Fibroblast of skin of back (primary cell): Measurements from ENCODE around the gene PRRT4. TPM values are rescaled to one million over a fixed set of nuclear protein-coding genes. Genes with fewer than 3 reads are reported as not detected.

Source experiments
- DNase-seq: peaks from one replicate; pipeline ENCODE4 v3.0.0-alpha.2; 2013
- polyA plus RNA-seq, 2 experiments: library from polyadenylated mRNA; unstranded; fragments of 120-200 nt; gene quantifications; one replicate each; pipeline ENCODE4 v1.2.1, GENCODE V29; 2013; ENCODE audit not compliant: insufficient read length in 2 of 2

PRRT4 gene
- not detected for polyA plus RNA-seq (2013, experiment 1 of 2; ENCODE audit: insufficient read length)
- 0.07 TPM for polyA plus RNA-seq (2013, experiment 2 of 2; ENCODE audit: insufficient read length)

DNA sequence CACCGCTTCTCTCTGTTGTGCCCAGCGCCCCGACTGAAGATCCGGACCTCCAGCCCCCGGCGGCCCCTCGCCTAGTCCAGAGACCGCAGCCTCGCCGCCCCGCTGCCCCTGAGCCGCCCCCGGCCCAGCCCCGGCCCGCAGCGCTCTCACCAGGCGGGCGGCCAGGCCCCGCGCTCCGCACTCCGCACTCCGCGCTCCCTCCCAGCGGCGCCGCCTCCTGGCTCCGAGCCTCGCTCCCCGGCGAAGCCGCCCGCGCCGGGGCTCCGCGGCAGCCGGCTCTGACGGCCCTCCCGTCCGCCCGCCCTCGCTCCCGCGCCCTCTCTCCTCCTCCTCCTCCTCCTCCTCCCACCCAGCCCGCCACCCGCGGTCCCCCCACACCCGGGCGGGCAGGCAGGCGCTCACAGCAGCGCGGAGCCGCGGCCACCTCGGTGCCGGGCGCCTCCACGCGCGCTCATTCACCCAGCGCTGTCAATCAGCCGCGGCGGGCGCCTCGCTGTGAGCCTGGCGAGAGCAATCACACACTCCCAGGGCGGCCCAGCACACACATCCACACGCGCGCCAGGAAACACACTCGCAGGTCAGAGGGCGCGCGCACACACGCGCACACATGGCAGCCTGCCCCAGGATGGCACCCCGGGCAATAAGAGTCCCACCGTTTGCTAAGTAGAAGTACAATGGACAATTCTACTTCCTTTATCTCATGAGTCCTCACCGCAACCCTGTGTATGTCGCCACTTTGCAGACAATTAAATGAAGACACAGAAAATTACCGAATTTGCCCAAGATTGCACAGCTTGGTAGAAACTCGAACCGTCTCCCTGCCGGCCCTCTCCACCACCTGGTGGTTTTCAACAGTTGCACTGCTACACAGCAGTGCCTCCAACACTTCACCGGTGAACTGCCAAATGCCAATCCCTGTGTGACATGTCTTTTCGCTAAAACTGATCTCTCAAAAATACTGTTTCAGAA lies at the start of gene PRRT4:
Gene PRRT4 (minus strand): TSS at position 280 of the 969 bp plus-strand sequence.
- DNase-seq: no peak

DNA sequence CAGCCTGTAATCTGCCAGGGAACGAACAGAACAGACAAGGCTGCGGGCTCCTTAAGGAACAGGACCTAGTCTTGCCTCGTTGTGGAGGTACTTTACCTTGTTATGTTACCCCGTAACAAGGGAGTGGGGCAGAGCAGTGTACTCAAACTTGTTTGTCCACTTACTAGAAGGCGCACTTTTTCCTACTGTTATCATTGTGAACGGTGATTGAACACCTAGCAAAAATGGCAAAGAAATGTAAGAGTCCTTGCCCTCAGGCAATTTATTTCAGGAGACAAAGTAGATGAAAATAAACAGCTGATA lies 48.9 kb upstream of the PRRT4 start:
- DNase-seq: no peak

DNA sequence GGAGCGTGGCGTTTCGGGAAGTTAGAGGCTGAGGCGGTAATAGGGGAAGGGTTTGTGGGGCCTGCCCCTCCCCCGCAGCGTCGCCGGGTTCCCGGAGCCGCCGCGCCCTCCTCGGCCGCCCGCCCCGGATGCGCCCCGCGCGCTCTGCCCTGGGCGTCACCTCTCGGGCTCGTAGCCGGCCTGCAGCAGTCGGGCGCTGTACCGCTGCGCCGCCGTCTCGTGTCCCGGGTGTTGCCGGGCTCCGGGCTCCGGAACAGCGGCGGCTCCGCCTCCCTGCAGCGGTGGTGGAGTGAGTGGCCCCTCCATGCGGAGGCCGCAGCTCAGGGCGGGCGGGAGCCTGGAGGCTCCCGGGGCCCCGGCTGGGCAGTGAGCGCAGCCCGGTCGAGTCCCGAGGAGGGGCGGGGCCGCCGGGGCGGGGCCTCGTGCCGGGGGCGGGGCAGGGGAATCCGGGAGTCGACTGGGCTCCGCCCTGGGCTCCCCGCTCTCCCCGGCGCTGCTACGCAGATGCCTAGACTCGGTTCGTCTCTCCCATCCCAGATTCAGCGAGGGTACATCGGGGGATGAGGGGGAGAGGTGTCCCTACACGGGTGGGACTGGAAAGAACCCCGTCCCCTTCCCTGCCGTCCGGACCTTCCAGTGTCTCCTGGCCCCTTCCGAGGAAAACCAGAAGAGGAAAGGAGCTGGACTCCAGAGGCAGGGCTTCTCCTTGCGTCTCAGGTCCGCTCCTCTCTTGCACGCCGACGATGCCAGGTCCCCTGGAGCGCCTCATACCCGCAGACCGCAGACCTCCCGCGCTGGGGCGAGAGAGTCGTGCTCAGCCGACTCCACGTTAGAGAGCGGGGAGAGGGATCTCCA lies 48.3 kb upstream of the PRRT4 start, which contains the start of gene IMPDH1:
Gene IMPDH1 (minus strand): TSS at position 387 of the 855 bp plus-strand sequence. CDS start 81 bp downstream, at position 306.
- peak; percentile 86 for DNase-seq

DNA sequence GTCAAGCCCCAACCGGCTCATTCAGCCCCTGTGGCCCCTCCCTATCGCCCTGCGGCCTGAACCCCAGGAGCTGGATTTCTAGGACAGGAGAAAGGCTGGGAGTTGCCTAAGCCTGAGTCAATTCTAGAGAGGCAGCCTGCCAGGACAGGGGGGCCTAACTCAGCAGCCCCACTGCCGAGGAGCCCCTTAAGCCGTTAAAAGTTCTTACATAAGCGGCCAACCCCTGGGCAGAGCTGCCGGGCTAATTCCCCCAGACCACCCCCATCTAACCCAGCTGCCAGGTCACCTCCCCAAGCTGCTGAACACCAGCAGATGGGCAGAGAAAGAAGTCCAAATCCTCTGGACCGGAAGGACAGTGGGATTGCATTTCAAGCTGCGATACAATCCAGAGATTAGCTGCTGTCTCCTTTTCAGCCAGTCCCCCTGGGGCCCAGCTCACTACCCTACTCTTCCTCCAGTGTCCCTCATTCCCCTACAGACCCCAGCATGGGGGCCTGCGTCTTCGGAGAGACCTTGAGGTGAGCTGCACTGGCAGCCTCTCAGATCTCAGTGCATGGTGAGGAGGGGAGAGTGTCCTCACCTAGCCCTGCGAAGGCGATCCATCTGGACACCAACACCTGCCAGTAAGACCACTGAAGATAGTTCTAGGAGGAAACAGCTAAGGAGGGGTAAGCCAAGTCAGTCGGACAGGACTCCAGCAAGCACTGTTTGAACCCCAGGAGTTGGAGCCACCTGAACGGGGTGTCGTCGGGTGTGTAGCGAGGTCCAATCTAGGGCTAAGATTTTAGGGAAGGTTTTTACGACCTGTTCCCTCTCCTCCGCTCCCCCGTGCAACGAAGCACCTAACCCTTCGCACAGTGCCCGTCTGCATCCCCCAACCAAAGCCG lies 47.5 kb upstream of the PRRT4 start:
- no peak for DNase-seq

DNA sequence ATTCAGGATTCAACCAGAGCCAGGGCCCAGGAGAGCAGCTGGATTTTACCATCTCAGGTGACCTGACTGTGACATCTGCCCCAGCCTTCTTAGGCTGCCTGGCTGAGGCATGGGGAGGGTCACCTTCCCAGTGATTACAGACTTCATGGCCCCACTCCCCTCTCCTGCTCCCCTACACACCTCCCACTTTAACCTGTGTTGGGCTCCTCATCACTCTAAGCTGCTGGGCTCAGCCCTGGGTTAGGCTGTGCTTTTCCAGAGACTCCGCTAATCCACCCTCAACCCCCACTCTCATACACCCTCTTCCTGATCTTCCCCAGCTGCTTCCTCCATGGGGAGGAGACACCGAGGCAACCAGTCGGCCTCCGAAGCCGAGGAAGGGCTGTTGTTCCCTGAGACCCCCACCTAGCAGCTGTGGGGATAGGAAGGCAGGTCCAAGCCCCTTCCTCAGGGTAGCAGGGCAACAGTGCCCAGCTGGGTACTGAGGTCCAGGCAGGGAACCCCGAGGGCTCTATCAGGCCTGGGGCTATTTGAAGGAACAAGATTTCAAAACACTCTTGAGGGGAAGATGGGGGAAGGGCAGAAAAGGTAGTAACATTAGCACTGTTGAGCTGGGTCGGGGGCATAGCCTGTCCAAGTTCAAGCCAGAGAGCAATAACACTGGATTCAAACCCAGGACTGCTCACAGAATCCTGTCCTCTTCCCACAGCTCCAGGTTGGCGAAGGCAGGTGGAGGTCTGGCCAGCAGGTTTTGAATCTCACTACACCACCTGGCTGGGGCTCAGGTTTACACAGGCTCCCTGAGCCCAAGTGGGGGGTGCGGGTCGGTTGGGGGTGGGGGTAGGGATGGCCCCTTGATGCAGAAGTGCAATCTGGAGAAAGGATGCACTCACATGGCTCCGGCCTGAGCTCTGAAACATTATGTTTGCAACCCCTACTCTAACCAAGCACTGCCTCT lies 46.5 kb upstream of the PRRT4 start:
- no peak for DNase-seq

DNA sequence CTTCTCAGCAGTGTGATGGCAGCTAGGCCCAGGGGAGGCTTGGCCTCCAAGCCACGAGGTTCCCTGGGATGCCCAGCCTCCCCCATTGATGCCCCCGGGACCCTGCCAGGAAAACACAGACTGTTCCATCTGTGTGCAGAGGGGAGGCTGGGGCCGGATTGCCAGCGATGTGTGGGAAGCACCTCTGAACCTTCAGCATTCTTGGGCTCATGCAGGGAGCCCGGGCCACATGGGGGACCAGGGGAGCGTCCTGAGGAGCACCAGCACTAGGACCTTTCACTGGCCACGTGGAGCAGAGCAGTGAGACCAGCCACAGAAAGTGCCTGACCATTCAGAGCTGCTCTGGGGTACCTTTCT lies 45.7 kb upstream of the PRRT4 start:
- no peak for DNase-seq

DNA sequence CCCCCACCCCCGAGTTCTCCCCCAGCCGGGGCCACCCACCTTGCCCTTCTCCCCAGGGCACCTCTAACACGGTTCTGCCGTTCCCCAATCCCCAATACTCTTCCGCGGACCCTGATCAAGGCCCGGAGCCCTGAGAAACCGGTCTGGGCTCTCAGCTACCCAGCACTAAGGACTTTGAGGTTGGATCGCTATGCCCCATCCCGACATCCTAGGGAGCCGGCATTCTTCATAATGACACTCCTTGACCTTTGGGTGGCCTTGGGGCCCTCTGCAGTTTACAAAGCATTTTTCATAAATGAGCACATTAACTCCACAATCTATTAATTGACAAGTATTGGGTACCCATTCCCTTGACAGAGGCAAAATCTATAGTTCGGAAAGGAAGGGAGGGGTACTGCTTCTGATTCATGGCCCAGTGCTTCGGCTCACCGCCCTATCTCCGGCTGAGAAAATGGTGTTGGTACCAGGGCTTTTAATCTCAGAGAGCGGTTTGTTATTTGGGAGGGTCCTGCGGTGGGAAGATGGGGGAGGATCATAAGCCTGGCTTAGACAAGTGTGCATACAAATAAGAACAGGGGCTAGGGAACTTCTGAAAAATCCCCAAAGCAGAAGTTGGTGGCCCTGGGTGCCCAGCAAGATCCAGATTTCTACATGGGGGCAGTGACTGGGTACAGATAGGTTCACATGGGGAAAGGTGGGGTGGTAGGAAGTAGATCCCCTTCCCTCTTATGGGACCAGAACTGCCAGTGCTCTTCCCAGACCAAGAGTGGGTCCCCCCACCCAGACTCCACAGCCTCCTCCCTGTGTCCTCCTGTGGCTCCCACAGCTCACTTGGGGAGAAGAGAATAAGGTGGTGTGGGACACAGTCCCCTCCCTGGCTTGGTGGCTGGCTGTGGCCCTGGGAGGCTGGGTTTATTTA lies 45.1 kb upstream of the PRRT4 start:
- no peak for DNase-seq

DNA sequence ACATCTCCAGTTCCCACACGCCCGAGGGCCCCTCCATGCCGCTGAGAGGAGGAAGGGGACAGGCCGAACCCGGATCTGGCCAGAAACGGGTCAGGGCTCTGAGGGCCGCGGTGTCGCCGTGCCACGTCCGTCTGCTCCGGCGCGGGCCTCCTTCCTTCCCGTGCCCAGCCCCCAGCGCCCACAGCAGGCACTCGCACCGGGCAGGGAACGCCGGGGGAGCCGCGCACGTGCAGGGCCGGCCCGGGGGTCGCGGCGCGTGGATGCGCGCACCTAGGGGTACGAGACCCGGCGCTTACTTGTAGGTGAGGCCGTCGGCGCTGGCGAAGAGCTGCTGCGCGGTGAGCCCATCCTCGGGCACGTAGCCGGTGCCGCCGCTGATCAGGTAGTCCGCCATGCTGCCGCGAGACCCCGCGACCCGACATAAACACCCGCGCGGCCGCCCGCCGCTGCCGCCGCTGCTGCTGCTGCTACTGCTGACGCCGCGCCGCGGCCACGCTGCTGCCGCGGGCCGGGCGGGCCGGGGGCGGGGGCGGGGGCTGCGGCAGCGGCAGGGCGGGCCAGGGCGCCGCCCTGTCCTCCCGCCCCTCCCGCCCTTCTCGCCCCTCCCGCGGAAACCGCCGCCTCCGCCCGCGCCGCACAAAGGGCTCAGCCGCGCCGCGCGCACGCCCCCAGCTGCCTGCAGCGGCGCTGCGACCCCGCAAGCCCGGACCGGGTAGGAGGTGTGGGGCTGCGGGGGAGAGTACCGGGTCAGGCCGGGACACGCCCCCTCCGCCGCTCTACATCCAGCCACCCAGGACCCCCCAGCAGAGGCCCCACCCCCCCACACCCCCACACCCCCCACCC lies 44.2 kb upstream of the PRRT4 start:
- peak; percentile 50 for DNase-seq

DNA sequence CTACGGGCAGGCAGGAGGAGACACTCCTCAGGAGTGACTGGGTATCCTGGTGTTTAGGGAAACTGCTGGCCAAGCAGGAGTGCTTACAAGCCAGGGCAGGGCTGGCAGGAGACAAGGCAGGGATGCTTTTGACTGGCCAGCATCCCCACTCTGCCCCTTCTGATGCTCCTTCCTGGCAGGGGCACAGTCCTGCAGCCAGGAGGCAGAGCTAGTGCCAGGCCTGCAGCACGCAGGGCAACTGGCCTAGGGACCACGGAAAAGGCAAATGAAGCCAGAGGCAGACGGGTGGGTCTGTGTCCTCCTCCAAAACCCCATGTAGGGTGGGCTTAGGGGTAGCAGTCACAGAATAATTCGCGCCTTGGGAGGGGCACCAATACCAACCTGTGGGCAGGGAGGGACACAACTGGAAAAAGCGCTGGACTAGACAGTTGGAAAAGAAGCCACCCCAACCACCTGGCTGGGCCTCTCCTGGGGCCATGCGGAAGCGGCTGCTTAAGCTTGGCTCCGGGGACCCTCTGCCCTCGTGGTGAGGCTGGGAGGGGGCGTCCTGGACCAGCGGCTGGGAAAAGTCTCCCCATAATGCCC lies 43.5 kb upstream of the PRRT4 start:
- DNase-seq: peak; percentile 27

DNA sequence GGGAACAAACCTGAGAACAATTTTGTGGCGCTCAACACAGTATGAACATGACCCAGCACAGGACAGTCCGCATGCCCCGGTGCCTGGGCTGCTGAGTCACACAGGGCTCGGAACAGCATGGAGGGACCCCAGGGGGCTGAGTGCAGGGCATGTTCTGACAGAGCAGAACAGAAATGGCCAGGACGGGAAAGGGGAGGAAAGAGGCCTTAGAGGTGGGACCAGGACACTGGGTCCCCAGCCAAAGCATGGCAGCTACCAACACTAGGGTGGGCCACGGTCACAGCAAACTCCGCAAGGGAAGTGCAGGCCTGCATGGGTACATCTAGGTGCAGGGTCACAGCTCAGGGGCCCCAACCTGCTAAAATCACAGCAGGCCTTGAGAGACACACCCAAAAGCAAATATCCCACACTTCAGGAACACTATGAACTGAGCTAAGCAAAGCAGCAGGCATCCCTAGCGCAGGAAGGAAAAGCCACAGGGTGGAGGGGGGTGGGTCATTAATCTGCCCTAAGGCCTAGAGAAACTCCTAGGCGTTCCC lies 42.7 kb upstream of the PRRT4 start:
- no peak for DNase-seq

DNA sequence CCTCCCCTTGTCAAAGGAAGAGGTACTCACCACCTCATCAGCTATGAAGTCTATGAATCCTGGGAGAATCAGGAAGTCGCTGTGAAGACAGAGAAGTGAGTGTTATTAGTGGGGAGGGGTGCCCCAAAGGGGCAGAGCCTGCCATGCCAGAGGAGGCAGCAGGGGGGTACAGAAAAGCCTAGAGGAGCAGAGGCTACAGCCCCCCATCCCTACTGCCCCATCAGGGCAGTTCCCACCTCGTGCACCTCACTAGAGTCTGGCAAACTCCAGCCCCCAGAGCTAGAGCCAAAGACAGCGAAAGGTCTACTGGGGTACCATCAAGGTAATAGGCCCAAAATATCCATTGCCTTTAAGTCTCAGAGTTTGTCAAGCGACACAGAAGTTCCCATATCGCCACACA lies 42.2 kb upstream of the PRRT4 start:
- no peak for DNase-seq

DNA sequence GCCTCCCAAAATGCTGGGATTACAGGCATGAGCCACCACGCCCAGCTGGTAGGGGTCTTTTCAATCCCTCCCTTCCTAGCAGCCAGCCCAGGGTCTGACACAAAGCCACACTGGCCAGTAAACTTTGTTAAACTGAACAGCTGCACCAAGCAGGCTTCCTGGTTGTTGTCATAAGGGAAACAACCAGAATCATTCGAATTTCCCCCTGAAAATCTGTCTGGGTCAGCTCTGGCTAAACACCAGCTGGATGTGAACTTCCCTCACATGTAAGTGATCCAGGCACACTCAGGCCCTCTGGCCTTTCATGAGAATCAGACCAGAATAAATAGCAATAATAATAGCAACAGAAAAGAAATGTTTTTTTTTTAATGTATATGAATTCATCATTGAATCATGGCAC lies 40.9 kb upstream of the PRRT4 start:
- no peak for DNase-seq

DNA sequence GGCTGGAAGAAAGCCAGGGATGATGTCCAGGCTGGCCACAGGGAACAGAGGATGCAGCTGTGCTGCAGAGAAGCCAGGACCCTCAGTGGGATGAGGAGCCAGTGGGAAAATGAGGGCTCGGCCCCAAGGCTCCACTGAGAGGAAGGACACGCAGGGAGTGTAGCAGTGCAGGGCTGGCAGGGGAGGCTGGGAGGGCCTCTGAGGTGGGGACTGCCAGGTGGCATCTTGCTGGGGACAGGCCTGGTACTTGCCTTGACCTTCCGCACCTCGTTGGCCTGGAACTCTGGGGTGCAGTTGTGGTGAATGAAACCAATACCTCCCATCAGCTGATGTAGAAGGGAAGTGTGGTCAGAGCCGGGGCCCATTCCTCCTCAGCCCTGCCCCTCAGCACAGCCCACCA lies 39.1 kb upstream of the PRRT4 start:
- DNase-seq: no peak

DNA sequence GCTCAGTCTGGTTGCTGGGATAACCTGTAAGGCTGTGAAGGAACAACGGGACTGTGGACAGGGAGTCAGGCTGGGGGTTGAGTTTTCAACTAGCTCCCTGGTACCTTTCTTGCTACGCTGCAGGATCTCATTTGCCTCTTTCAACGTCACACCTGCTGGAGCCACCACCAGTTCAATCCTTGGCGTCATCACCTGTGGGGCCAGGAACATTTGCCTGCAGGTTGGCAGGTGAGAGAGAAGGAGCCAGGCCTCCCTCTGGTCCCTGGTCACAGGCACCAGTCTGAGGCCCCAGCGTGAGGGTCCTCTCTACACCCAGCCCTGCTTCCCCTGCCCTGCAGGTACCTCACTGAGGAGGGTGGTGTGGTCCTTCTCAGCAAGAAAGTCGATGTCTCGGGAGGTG lies 38.5 kb upstream of the PRRT4 start:
- no peak for DNase-seq

DNA sequence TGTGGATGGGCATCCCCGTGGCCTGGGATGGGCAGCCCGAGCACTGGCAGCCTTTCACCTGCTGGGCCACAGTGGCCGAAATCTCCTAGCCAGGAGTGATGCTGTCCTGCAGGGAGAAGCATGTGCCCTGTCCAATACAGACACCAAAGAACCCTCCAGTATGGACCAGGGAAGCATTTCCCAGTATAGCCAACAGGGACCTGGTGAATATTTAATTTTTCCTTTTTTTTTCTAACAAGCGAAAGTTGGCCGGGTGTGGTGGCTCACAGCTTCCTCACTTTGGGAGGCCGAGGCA lies 37.3 kb upstream of the PRRT4 start:
- no peak for DNase-seq

DNA sequence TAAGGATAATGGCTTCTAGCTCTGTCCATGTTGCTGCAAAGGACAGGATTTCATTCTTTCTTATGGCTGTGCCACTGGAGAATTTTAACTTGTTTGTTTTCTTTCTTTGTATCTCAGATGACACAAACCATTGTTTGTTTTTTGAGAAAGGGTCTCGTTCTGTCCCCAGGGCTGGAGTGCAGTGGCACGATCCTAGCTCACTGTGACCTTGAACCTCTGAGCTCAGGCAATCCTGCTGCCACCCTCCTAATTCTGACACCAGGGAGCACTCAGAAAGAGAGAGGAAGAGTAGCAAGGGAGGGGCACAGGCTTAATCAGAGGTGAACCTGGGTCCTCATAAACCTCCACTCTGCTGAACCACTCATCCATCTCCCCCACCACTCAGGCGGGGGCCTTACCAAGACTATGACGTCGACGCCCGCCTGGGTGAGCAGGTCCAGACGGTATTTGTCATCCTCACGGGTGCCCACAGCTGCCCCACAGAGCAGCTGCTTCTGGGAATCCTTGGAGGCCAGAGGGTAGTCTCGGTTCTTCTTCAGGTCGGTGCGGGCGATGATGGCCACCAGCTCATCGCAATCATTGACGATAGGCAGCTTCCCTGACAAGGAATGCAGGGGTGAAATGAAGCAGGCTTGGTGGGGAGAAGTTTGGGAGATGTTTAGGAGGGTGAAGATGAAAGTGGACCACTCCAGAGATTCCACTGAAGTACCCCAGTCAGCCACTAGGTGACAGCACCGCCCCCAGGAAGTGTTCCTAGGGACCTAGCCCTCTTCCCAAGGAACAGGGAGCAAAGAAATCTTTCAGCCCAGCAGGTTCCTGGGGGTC lies 36.7 kb upstream of the PRRT4 start:
- peak; percentile 45 for DNase-seq

DNA sequence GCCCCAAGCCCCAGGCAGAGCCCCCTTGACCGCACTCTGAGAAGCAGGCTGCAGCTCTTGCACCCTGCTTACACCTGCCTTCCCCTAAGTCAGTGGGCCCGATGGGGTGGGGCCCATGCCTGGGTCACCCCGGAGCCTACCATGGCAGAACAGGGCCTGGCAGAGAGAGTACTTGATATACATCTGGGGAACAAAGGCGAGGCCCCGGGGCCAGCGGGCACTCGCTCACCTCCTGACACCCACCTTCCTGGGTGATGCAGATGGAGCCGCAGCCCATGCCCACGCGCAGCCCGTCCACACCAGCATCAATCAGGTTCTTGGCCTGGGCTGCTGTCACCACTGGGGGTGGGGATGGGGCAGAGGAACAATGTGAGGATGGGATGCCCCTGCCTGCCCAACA lies 34.9 kb upstream of the PRRT4 start:
- no peak for DNase-seq

DNA sequence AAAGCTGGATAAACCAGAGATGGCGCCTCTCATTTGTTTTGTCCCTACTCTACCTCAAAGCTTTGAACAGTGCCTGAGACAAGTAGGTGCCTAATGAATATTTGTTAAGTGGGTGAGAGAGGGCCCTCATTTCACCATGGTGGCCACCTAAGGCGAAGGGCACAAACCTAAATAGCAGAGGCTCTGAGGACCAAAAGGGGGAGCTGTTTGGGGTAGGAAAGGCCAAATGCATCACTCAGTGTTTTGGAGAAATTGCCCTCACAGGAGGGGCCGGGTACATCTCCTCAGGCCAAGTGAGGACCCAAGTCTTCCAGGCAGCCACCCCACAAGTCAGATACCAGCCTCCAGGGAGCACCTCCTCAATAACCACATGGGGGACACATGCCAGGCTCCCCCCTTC lies 34.3 kb upstream of the PRRT4 start:
- DNase-seq: no peak
